Measurements from ENCODE around the gene RAB27A.
"Not testable (repeated sequence)": the region's sequence is repeated elsewhere in the genome, so short reads cannot be mapped to it uniquely, and the experiment has no call there.

The RAB27A gene

DNA sequence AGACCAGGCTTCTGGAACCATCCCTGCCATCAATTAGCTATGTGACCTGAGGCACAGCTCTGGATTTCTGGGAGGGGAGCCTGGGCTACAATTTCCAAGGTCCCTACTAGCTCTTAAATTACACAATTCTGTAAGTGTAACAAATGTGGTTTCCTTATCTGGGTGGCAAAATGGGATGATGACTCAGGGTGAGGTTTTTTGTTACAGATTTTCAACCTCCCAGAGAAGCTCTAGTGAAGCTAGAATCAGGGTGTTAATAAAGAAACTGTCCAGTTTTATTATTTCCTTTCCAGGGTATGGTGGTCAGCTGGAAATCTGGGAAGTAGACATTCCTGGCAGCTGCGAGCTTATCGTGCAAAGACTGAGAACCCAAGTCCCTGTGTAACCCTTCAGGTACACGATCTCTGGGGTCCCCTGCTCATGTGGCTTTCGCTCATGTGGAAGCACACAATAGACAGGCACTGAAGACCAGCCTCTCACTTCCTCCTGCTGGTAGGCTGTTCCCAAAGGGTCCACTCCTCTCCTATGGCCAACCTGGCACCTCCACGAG lies 7.3 kb downstream of the RAB27A start:
- in situ Hi-C loops (cut with MboI; ENCODE audit: low sequenced_read_pairs) = no loop called here

GRCh38 chr15:55281517-55282228 lies 7.9 kb downstream of the RAB27A start:
- in situ Hi-C loops (cut with MboI; ENCODE audit: low sequenced_read_pairs) = no loop called here

GRCh38 chr15:55280589-55280988 lies 9.0 kb downstream of the RAB27A start:
- in situ Hi-C loops (cut with MboI; ENCODE audit: low sequenced_read_pairs) = not testable (repeated sequence)

DNA sequence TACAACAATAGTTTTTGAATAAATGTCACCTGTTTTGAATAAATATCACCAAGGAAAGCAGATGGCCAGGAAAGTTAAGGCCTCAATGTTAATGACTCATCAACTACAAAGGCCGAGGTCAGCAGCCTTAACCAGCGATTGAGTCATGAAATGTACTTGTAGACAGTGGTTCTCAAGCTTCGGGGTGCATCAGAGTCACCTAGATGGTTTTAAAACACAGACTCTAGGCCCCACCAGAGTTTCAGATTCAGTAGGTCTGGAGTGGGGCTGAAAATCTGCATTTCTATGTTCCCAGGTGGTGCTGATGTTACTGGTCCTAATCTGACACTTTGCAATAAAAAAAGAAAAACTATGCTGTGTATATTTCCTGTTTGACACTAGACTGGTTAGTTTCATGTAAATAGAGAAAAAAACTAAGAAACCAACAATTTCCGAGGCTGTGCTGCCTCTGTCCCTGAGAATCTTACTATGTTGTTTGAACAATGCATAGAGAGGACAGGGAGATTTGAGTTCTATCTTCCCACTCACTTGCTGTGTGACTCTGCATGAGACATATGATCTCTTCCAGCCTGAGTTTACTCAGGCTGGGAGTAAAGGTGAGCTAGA lies 9.8 kb downstream of the RAB27A start:
- in situ Hi-C loops (cut with MboI; ENCODE audit: low sequenced_read_pairs) = no loop called here

DNA sequence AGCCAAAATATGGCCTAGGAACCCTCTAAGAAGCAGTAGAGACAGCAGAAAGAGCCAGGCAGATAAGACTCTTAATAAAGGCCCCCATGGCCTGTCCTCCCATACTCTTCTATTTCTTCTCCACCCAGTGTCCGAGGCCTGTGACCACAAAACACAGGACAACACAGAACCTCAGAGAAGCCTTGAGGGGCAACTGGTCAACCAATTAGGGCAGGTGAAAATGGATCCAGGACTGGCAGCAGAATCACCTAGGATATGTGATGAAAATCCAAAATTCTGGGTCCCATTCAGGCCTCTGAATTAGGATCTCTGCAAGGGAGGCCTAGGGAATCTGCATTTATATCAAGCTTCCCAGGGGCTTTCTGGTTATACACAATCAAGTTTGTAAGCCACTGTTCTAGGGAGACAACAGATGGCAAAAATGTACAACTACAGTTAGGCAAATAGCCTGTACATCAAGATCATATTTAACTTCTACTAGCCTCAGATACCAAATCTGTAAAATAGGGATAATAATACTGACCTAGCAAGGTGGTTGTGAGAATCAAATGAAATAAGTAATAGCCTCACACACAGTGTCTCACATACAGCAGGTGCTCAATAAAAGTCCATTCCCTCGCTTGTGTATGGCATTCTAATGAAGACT lies 10.4 kb downstream of the RAB27A start:
- in situ Hi-C loops (cut with MboI; ENCODE audit: low sequenced_read_pairs) = no loop called here

- in situ Hi-C loops (cut with MboI; ENCODE audit: low sequenced_read_pairs) = no loop called here
These were observed 11.9 kb downstream of the RAB27A start for GRCh38 chr15:55277715-55278114.

DNA sequence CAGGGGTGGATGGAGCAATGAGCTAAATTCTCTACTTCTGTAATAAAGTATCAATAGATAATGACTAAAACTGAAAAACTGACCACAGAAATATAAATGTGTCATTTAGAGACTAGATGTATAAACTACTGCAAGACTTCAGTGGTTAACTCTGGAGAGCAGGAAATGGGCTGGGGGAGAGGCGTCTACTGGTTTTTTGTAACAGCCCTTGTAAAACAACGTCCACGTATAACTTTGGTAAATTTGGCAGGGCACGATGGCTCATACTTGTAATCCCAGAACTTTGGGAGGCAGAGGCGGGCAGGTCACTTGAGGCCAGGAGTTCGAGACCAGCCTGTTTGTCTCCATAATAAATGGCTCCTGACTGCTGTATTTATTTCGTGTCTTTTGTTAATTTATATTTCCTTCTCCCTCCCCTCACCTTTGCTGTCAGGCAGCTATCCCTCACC lies 12.5 kb downstream of the RAB27A start:
- in situ Hi-C loops (cut with MboI; ENCODE audit: low sequenced_read_pairs) = no loop called here

- in situ Hi-C loops (cut with MboI; ENCODE audit: low sequenced_read_pairs) = no loop called here
These were observed 13.3 kb downstream of the RAB27A start for GRCh38 chr15:55276324-55276723.

DNA sequence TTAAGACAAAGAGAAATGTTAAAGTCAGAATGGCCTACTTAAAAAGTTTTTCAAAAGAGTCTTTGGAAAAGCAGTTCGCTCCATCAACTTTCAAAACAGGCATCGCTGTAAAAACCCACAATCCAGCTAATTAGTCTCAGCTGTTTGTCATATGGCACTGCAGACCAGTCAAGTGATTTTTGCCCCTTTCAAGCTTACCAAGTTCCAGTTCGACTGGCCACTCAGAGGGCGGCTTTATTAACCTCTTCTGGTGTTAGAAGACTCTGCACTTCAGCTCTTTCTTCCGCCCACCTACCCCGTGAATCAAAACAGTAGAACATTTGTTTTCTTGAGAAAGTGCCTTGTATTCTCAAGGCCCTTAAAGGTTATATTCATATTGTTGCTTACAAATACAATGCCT lies 19.3 kb downstream of the RAB27A start:
- in situ Hi-C loops (cut with MboI; ENCODE audit: low sequenced_read_pairs) = no loop called here

- in situ Hi-C loops (cut with MboI; ENCODE audit: low sequenced_read_pairs) = no loop called here
These were observed 21.4 kb downstream of the RAB27A start for GRCh38 chr15:55268176-55268695.

DNA sequence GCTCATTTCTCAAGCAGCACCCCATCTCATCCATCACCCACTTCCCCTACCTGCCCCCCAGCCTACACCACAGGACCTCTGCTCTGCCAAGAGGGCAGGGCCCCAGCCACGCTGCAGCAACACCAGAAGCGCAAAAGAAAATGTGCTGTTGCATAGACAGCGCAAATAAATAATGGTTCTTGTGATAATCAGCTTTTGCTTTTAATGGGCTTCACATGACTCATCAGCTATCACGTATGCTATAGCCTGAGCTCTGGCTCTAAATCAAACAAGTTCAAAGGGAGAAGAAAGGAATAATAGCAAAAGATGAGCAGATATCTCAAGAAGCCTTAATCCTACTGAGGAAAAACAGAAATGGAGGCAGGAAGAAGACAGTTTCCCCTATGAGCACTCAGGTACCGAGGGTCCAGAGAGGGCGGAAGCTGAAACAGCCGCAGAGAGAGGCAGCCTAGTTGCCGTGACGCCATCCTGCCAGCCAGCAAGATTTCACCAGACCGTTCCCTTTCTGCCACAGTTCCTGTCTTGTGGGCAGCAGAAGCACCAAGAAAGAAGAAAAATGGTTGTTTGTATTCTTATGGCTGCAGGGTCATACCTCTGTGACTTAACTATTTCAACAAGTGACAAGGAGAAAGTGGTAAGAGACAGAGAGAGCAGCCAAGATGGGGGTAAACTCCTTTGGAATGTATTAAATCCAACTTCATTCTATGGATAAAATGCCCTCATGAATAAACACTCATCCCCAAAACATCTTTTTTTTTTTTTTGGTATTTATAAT lies 22.0 kb downstream of the RAB27A start:
- in situ Hi-C loops (cut with MboI; ENCODE audit: low sequenced_read_pairs) = no loop called here

DNA sequence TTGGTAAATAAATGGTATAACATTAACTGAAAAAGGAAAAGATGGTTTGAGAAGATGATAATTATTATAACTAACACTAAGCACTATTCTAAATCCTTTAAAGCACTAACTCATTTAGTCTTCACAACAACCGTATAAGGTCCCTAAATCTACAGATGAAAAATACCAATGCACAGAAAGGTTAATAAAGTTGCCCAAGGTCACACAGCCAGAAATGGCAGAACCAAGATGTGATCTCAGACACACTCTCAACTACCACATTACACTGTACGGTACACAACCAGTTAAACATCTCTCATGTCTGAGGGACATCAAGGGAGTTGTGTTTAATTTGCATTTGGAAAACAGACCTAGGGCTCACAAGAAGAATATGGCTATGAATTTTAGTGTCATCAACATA lies 23.1 kb downstream of the RAB27A start:
- in situ Hi-C loops (cut with MboI; ENCODE audit: low sequenced_read_pairs) = no loop called here

DNA sequence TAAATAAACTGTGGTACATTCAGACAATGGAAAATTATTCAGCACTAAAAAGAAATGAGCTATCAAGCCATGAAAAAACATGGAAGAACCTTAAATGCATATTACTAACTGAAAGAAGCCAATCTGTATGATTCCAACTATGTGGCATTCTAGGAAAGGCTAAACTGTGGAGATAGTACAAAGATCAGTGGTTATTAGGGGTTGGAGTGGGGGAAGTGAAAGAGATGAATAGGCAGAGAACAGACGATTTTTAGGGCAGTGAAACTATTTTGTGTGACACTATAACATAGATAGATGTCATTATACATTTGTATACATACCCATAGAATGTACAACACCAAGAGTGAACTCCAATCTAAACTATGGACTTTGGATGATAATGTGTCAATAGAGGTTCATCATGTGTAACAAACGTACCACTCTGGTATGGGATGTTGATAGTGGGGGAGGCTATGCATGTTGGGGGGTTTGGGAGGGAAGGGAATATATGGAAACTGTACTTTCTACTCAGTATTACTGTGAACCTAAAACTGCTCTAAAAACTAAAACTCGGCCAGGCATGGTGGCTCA lies 29.0 kb downstream of the RAB27A start:
- in situ Hi-C loops (cut with MboI; ENCODE audit: low sequenced_read_pairs) = no loop called here

- in situ Hi-C loops (cut with MboI; ENCODE audit: low sequenced_read_pairs) = no loop called here
These were observed 31.7 kb downstream of the RAB27A start for GRCh38 chr15:55257938-55258337.

DNA sequence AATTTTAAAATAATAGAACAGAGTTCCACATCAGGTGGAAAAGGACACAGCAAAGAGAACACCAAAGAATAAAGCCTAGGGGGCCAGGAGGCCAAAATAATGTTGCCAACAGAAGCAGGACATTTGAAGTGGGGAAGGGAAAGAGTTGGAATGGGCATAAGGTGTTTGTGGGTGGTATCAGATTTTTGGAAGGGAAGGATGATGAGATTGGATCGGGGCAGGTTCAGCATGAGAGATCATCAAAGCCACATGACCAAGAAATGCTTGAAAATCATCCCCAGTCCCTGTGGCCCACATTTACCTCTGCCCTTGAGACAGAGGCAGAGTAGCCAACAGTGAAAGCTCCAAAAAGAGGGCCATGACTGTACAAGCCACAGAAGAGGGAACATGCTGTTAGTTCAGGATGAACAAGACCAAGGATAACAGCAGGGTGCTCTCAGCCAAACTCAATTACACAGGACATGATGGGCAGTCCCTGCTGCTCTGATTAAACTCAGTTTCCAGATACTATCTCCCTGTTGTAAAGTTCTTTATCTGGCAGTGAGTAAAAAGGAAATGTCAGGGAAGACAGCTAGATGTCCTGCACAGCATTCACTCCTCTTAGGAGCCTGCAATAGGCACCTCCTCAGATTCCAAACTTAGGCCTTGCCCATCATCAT lies 32.5 kb downstream of the RAB27A start:
- in situ Hi-C loops (cut with MboI; ENCODE audit: low sequenced_read_pairs) = no loop called here

DNA sequence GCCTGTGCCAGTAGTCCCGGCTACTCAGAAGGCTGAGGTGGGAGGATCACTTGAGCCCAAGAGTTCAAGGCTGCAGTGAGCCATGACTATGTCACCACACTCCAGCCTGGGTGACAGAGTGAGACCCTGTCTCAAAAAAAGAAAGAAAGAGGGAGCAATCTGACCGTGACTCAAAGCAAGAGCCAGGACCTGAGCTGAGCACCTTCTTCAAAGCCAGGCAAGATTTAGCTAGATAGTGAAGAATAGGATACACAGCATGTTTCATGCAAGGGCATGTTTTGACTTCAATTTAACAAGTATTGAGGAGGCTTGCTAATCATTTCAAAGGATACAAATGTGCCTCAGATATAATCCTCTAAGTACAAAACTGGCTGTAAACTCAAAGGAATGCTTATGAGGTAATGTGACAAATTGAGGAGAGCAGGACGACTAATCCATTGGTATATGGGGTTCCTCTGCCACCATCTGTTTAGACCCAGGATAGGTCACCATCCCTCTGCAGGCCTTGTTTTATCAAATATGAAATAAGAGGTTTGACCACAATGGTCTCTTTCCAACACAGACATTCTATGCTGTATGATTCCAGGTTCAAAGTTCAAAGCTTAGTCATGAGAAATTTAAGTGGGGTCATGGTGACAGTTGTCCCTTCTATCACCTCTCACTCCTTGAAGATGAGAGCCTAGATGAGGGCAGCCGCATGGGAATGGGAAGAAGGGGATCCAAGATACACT lies 33.2 kb downstream of the RAB27A start:
- in situ Hi-C loops (cut with MboI; ENCODE audit: low sequenced_read_pairs) = no loop called here

DNA sequence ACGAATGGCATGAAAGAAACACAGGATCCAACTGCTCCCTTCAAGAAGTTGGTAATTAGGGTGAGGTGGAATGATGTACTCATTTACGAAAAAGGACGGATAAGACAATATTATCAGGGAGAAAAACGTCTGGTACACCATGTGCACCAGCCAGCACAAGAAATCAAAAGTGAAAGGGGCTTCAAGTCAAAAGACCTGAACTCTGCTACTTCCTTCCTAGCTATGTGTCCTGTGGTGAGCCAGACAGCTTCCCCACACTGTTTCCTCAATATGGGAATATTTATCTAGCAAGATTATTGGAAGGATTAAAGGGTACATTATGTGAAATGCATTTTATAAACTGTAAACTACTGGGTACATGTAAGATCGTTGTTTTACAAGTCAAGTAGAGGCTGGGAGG lies 33.9 kb downstream of the RAB27A start:
- in situ Hi-C loops (cut with MboI; ENCODE audit: low sequenced_read_pairs) = no loop called here

DNA sequence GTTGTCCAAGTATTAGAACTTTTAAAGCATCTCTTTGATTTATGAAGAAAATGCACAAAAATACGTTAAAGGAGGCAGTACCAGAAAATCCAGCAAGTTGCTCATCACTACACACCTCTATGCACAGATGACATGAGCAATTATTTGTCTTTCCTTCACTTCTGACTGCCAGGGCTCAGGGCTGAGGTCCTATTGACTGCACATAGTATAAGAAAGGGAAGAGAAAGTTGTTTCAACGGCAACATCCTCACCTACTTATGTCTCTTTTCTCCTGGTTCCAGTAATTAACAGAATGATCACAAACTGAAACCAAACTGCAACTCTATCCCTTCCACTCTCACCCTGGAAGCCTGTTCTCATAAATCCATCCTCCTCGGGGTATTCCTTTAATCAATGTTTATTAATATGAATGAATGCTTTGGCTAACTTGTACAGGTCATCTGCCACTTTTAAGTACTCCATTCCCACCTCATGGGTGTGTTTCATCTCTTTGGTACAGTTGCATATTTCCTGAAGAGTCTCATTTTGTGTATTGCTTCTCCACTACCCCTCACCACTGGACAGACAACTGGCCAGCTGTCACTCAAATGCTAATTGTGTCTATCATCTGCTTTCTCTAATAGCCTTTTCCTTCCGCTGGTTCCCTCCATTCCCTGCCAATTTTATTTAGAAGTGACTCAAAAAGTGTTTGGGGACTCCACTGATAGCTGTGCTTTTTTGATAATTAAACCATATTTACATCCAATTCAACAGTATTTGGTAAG lies 34.5 kb downstream of the RAB27A start:
- in situ Hi-C loops (cut with MboI; ENCODE audit: low sequenced_read_pairs) = no loop called here

- in situ Hi-C loops (cut with MboI; ENCODE audit: low sequenced_read_pairs) = no loop called here
These were observed 36.0 kb downstream of the RAB27A start for GRCh38 chr15:55253580-55253979.

Data from hTERT RPE-1 (cell line).